ENCODE measurements around the gene UBN1. TPM values are rescaled to one million over a fixed set of nuclear protein-coding genes. Genes with fewer than 3 reads are reported as not detected.
"Not testable (repeated sequence)": the region's sequence is repeated elsewhere in the genome, so short reads cannot be mapped to it uniquely, and the experiment has no call there.

The UBN1 gene
- polyA plus RNA-seq, 4 donors = 22.2 to 36.5 (median 32.5) TPM

- no peak for DNase-seq (ENCODE audit: low read depth in 4 of 4, low spot score in 3 of 4)
Observed at GRCh38 chr16:4883501-4883900, 36.2 kb downstream of the UBN1 start.

DNA sequence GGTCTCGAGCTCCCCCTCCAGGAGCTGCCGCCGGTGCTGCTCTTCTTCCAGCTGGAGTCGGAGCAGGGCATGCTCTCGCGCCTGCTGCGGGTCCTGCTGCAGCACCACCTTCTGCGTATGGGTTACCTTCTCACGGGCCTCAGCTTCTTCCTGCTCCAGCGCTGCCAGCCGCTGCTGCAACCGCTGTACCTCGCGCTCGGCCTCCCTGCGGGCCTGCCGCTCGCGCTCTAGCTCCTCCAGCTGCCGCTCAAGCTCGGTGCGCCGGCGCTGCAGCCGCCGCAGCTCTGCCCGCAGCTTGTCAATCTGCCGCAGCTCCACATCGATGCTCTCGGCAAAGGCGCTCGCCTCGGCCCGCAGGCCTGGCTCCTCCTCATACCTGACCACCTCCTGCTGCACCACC, 36.9 kb downstream of the UBN1 start:
- DNase-seq (ENCODE audit: low read depth in 4 of 4, low spot score in 3 of 4) = no peak

GRCh38 chr16:4884972-4885874, 37.9 kb downstream of the UBN1 start:
- no peak for DNase-seq (ENCODE audit: low read depth in 4 of 4, low spot score in 3 of 4)

GRCh38 chr16:4886151-4886550, 38.9 kb downstream of the UBN1 start:
- DNase-seq (ENCODE audit: low read depth in 4 of 4, low spot score in 3 of 4) = no peak

- DNase-seq (ENCODE audit: low read depth in 4 of 4, low spot score in 3 of 4) = no peak
Observed at GRCh38 chr16:4888428-4889135, 41.3 kb downstream of the UBN1 start.

DNA sequence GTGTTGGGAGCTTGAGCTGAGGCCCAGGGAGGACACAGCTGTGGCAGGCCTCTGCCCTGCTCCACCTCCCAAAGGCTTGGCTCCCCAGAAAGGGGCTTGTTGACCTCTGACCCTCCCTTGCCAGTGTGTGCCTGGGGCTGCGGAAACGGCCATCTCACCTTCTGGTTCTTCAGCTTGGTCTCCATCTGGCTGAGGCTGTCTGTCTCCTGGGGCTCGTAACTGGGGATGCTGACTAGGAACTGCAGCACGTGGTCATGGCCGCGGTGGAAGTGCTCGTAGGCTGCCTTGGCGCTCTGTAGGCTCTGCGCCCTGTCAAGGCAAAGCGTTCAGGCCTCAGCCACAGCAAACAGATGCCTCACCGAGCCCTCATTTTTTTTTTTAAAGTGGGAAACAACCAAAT, 42.7 kb downstream of the UBN1 start:
- DNase-seq (ENCODE audit: low read depth in 4 of 4, low spot score in 3 of 4) = no peak

- DNase-seq (ENCODE audit: low read depth in 4 of 4, low spot score in 3 of 4) = no peak
Observed at GRCh38 chr16:4890686-4891085, 43.4 kb downstream of the UBN1 start.

DNA sequence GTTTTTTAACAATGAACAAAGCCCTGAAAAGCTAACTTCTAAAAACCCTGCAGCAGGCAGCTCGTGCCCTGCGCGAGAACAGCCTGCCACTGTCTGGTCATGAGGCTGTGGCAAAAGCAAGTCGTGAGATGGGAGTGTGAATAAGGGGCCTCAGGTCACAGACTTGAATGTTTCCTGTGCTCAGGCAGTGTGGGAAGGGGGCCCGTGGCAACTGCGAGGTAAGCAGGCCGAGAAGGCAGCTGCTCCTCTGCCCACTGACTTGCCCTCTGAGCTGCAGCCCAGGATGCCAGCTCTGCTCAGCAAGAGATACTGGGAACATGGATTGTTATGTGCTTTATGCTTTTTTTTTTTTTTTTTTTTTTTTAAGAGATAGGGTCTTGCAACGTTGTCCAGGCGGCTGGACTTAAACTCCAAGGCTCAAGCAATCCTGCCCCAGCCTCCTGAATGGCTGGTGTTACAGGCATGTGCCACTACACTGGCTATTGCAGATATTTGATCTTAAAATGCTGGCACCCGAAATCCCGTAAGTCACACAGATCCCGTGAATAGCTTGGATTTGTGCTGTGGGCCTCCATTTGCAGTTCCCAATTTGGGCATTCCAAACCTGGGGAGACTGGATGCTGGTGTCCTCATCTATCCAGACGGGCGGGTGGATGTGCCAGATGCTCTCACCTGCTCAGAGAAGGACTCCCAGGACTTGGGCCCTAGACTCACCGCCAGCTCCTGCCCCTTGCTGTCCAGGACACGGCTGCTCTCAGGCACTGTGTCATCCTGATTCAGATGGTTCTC, 44.0 kb downstream of the UBN1 start:
- DNase-seq (ENCODE audit: low read depth in 4 of 4, low spot score in 3 of 4) = no peak

GRCh38 chr16:4891886-4892216, 44.6 kb downstream of the UBN1 start:
- no peak for DNase-seq (ENCODE audit: low read depth in 4 of 4, low spot score in 3 of 4)

- DNase-seq (ENCODE audit: low read depth in 4 of 4, low spot score in 3 of 4) = no peak
Observed at GRCh38 chr16:4892361-4893102, 45.3 kb downstream of the UBN1 start.

GRCh38 chr16:4893103-4893862, 46.0 kb downstream of the UBN1 start:
- no peak for DNase-seq (ENCODE audit: low read depth in 4 of 4, low spot score in 3 of 4)

DNA sequence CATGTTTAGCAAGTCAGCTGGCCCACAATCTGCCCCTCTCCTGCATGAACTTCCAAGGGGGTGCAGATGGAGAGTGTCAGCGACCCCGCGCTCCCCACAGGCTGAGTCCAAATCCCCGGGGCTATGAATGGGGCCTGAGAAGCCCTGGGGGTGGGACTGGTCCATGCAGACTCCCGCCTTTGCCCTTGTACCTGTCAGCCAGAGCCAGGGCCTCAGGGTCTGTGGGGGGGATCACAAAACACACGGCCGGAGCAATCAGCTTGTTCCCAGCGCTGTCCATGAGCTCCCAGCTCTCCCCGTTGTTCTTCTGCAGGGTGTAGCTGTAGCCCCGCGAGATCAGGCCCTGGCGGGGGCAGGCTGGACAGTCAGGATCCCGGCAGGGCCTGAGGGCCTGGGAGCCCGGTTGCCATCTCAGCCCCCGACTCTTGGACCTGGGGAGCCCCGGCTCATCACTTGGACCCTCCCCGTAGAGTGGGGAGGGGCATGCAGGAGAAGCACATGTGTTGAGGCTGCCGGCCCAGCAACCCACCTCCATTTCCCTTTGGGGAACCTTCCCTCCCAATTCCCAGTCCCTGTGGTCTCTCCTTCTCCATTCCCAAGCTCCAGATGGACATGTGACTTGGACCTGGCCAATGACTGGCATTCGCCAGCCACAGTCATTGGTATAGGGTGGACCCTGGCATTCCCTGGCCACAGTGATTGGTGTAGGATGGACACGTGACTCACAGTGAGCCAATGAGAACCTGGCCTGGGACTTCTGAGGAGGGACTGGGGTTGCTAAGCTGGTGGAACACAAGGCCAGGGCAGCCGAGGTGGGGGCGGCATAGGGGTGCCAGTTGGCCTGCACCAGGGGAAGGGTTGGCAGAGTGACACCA, 47.2 kb downstream of the UBN1 start:
- no peak for DNase-seq (ENCODE audit: low read depth in 4 of 4, low spot score in 3 of 4)

GRCh38 chr16:4895366-4895765, 48.1 kb downstream of the UBN1 start:
- DNase-seq (ENCODE audit: low read depth in 4 of 4, low spot score in 3 of 4) = no peak

- DNase-seq (ENCODE audit: low read depth in 4 of 4, low spot score in 3 of 4) = not testable (repeated sequence)
Observed at GRCh38 chr16:4896761-4897160, 49.5 kb downstream of the UBN1 start.

- no peak for DNase-seq (ENCODE audit: low read depth in 4 of 4, low spot score in 3 of 4)
Observed at GRCh38 chr16:4897328-4897727, 50.0 kb downstream of the UBN1 start.

DNA sequence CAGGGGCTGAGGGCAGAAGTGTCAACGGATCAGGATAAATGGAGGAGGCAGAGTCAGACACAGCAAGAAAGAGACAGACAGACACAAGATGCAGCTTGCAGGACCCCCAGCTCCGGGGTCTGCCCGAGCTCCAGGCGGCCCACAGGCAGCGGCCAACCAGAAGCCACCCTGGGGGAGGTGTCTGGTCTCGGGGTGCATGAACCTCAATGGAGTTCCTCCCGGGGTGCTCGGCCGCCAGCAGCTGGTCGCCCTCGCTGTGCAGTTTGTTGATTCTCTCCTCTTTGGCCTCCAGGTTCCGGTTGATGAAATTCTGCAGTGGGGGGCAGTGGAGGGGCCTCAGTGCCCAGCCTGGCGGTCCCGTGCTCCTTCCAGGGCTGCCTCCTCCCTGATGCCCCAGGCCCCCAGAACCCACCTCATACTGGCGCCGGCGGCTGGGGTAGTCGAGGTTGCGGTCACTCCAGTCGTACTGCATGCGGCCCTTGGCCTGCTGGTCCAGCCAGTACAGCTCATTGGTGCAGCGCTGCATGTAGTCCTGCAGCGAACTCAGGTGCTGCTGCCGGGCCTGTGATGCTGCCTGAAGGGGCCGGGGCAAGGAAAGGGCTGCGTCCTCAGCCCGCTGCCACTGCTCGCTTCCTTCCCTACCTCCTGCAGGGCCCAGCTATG, 51.7 kb downstream of the UBN1 start:
- no peak for DNase-seq (ENCODE audit: low read depth in 4 of 4, low spot score in 3 of 4)

DNA sequence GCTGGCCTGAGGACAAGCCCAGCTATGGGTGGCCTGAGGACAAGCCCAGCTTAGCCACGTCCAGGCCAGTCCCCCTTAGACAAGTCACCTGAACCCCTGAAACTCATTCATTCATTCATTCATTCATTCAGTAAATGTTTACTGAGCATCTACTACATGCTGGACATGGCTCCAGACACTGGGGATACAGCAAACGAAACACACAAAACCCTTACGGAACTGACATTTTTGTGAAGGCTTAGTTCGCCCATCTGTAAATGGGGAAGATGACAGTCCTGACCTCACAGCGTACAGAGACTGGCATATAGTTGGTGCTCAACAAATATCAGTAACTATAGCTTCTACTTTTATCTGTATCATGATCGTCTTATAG, 52.2 kb downstream of the UBN1 start:
- DNase-seq (ENCODE audit: low read depth in 4 of 4, low spot score in 3 of 4) = no peak

- no peak for DNase-seq (ENCODE audit: low read depth in 4 of 4, low spot score in 3 of 4)
Observed at GRCh38 chr16:4900036-4900435, 52.8 kb downstream of the UBN1 start.
